Endothelial cell of umbilical vein (primary cell): Measurements from ENCODE around the gene ICA1L.

Experiments used
- CTCF ChIP-seq, 2 donors: IDR thresholded peaks; 1 replicate in 1 of 2; 2 replicates in 1 of 2; pipeline ENCODE4 v1.5.1; 2011; ENCODE audit warnings: low read length in 2 of 2, mild to moderate bottlenecking in 2 of 2, moderate library complexity in 2 of 2, control low read depth in 1 of 2, inconsistent platforms in 1 of 2, low read depth in 1 of 2; ENCODE audit not compliant: insufficient read depth in 1 of 2; ENCODE audit errors: extremely low read depth in 1 of 2
- EZH2 ChIP-seq: IDR thresholded peaks from 2 replicates; pipeline ENCODE4 v1.6.1; 2012; ENCODE audit warnings: borderline replicate concordance, low read depth, mild to moderate bottlenecking, moderate library complexity, low read length, inconsistent platforms; ENCODE audit not compliant: severe bottlenecking
- FOS ChIP-seq: IDR thresholded peaks from 2 replicates; pipeline ENCODE4 v1.6.1; 2011; ENCODE audit warnings: mild to moderate bottlenecking, low read length, moderate library complexity, borderline replicate concordance; ENCODE audit not compliant: insufficient read depth
- JUN ChIP-seq: IDR thresholded peaks from 2 replicates; pipeline ENCODE4 v1.6.1; 2011; ENCODE audit warnings: borderline replicate concordance, low read depth; ENCODE audit not compliant: insufficient read length, insufficient read depth
- POLR2AphosphoS5 ChIP-seq: IDR thresholded peaks from 2 replicates; pipeline ENCODE4 v1.6.1; 2012; ENCODE audit warnings: low read depth, mild to moderate bottlenecking, control low read depth, low read length, moderate library complexity; ENCODE audit not compliant: insufficient read depth

GRCh38 chr2:202822411-202822810 is 49.2 kb downstream of the ICA1L start:
- TF ChIP-seq EZH2: no peak
- no peak for TF ChIP-seq CTCF (IDR thresholded peaks at IDR 0.05; ENCODE audit: extremely low read depth in 1 of 2, insufficient read depth in 1 of 2, low read depth in 1 of 2, low read length in 2 of 2)
- TF ChIP-seq POLR2AphosphoS5: no peak
- no peak for TF ChIP-seq FOS
- TF ChIP-seq JUN: no peak
